Measurements from ENCODE around the gene GALM.
"Not testable (repeated sequence)": the region's sequence is repeated elsewhere in the genome, so short reads cannot be mapped to it uniquely, and the experiment has no call there.

Gene GALM

DNA sequence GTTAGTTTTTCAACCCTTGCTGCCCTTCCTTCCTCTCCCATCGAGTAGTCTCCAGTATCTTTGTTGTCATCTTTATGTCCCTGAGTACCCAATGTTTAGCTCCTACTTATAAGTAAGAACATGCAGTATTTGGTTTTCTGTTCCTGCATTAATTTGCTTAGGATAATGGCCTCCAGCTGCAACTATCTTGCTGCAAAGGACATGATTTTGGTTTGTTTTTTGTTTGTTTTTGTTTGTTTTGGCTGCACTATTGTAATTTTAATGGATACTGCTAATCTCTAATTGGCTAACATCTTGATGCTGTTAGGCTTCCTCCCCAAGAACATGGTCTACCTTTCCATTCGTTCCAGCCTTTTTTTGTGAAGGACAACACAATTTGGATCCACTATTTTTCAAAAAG lies 32.0 kb upstream of the GALM start:
- no peak for DNase-seq
- TF ChIP-seq, protein P1, sequence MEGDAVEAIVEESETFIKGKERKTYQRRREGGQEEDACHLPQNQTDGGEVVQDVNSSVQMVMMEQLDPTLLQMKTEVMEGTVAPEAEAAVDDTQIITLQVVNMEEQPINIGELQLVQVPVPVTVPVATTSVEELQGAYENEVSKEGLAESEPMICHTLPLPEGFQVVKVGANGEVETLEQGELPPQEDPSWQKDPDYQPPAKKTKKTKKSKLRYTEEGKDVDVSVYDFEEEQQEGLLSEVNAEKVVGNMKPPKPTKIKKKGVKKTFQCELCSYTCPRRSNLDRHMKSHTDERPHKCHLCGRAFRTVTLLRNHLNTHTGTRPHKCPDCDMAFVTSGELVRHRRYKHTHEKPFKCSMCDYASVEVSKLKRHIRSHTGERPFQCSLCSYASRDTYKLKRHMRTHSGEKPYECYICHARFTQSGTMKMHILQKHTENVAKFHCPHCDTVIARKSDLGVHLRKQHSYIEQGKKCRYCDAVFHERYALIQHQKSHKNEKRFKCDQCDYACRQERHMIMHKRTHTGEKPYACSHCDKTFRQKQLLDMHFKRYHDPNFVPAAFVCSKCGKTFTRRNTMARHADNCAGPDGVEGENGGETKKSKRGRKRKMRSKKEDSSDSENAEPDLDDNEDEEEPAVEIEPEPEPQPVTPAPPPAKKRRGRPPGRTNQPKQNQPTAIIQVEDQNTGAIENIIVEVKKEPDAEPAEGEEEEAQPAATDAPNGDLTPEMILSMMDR (IDR thresholded peaks at IDR 0.05; ENCODE audit: low read depth, low read length): no peak
- Histone ChIP-seq H3K9me3 (ENCODE audit: severe bottlenecking) (no peaks in the 10 kb centered on the region), H3K27me3 (ENCODE audit: insufficient read depth, low read depth, severe bottlenecking) (no peaks in the 10 kb centered on the region), H3K36me3 (no peaks in the 10 kb centered on the region), H3K4me3 (ENCODE audit: low read depth, low read length) (no peak overlapping the region), H3K27ac (no peak overlapping the region)

DNA sequence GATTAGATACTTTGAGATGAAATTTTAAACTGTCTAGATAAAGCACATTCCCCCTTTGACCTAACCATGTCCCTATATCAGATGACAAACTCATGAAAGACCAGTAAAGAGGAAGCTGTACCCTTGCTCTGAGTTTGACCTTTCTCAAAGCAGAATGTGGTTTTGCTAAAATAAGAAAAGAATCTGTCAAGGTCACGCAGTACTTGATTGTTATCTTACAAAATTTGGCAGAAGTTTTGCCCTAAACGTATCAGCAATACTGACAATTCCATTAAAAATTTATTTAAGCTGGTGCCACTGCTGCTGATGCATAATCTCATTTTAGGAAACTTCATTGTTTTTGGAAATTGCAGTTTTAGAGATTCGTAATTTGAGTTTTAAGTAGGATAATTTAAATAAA lies 31.2 kb upstream of the GALM start:
- no peaks in the 10 kb centered on the region for H3K9me3 ChIP-seq (ENCODE audit: severe bottlenecking)
- H3K27me3 ChIP-seq (ENCODE audit: insufficient read depth, low read depth, severe bottlenecking): no peaks in the 10 kb centered on the region
- no peaks in the 10 kb centered on the region for H3K36me3 ChIP-seq
- no peak overlapping the region for H3K27ac ChIP-seq
- H3K4me3 ChIP-seq (ENCODE audit: low read depth, low read length): no peak overlapping the region
- TF ChIP-seq, protein P1 (IDR thresholded peaks at IDR 0.05; ENCODE audit: low read depth, low read length): no peak
- no peak for DNase-seq

DNA sequence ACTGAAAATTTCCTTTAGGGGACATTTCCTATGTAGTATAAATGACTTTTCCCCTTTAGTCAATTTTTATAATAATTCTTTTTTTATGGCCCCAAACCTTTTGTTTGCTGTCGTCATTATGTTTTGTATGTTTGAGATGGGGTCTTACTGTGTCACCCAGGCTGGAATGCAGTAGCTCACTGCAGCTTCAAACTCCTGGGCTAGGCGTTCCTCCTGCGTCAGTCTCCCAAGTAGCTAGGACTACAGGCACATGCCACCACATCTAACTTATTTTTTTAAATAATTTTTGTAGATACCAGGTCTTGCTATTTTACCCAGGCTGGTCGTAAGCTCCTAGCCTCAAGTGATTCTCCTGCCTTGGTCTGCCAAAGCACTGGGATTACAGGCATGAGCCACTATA lies 30.8 kb upstream of the GALM start:
- Histone ChIP-seq H3K27ac (no peak overlapping the region), H3K27me3 (ENCODE audit: insufficient read depth, low read depth, severe bottlenecking) (no peaks in the 10 kb centered on the region), H3K36me3 (no peaks in the 10 kb centered on the region), H3K4me3 (ENCODE audit: low read depth, low read length) (no peak overlapping the region), H3K9me3 (ENCODE audit: severe bottlenecking) (no peaks in the 10 kb centered on the region)
- DNase-seq: no peak
- TF ChIP-seq, protein P1 (IDR thresholded peaks at IDR 0.05; ENCODE audit: low read depth, low read length): no peak

DNA sequence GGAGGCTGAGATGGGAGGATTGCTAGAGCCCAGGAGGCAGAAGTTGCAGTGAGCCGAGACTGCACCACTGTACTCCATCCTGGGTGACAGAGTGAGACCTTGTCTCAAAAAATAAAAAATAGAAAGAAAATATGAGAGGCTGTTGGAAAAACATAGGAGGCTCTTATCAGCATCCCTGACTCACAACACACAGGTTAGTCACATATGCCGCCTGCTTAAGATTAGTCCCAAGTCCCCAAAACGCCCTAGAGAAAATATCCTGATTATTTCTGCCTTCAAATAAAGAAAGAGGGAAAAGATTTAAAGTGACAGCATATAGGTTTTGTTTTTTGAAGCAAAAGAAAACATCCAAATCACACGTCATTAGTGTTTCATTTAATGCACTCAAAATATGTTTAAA lies 29.8 kb upstream of the GALM start:
- TF ChIP-seq, protein P1 (IDR thresholded peaks at IDR 0.05; ENCODE audit: low read depth, low read length): no peak
- no peak overlapping the region for H3K4me3 ChIP-seq (ENCODE audit: low read depth, low read length)
- DNase-seq: no peak
- no peaks in the 10 kb centered on the region for H3K36me3 ChIP-seq
- no peaks in the 10 kb centered on the region for H3K27me3 ChIP-seq (ENCODE audit: insufficient read depth, low read depth, severe bottlenecking)
- H3K9me3 ChIP-seq (ENCODE audit: severe bottlenecking): no peaks in the 10 kb centered on the region
- no peak overlapping the region for H3K27ac ChIP-seq

DNA sequence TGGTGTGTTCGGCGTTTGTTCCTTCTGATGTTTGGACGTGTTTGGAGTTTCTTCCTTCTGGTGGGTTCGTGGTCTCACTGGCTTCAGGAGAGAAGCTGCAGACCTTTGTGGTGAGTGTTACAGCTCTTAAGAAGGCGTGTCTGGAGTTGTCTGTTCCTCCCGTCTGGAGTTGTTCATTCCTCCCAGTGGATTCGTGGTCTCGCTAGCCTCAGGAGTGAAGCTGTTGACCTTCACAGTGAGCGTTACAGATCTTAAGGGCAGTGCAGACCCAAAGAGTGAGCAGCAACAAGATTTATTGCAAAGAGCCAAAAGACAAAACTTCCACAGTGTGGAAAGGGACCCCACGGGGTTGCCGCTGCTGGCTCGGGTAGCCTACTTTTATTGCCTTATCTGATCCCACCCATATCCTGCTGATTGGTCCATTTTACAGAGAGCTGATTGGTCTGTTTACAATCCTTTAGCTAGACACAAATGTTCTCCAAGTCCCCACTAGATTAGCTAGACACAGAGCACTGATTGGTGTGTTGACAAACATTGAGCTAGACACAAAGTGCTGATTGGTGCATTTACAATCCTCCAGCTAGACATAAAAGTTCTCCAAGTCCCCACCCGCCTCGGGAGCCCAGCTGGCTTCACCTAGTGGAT lies 23.4 kb upstream of the GALM start:
- not testable (repeated sequence) for H3K4me3 ChIP-seq (ENCODE audit: low read depth, low read length); DNase-seq; H3K27ac ChIP-seq; H3K27me3 ChIP-seq (ENCODE audit: insufficient read depth, low read depth, severe bottlenecking); H3K36me3 ChIP-seq
- peaks cover 11% of the 10 kb centered on the region for H3K9me3 ChIP-seq (ENCODE audit: severe bottlenecking)

DNA sequence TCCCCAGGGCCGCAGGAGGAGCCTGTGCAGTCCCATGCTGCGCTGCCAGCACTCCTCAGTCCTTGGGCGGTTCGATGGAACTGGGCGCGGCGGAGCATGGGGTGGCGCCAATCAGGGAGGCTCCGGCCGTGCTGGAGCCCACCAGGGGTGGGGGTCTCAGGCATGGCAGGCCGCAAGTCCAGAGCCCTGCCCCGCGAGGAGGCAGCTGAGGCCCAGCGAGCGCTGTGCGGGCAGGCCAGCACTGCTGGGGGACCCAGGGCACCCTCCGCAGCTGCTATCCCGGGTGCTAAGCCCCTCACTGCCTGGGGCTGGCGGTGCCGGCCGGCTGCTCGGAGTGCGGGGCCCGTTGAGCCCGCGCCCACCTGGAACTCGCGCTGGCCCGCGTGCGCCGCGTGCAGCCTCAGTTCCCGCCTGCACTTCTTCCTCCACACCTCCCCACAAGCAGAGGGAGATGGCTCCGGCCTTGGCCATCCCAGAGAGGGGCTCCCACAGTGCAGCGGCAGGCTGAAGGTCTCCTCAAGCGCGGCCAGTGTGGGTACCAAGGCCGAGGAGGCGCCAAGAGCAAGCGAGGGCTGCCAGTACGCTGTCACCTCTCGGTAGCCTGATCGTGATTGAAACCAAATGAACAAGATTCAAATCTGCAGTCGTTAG lies 22.8 kb upstream of the GALM start:
- TF ChIP-seq, protein P1 (IDR thresholded peaks at IDR 0.05; ENCODE audit: low read depth, low read length): no peak
- Histone ChIP-seq H3K27me3 (ENCODE audit: insufficient read depth, low read depth, severe bottlenecking) (no peaks in the 10 kb centered on the region), H3K36me3 (no peaks in the 10 kb centered on the region), H3K9me3 (ENCODE audit: severe bottlenecking) (peaks cover 11% of the 10 kb centered on the region), H3K27ac (no peak overlapping the region), H3K4me3 (ENCODE audit: low read depth, low read length) (no peak overlapping the region)
- no peak for DNase-seq

DNA sequence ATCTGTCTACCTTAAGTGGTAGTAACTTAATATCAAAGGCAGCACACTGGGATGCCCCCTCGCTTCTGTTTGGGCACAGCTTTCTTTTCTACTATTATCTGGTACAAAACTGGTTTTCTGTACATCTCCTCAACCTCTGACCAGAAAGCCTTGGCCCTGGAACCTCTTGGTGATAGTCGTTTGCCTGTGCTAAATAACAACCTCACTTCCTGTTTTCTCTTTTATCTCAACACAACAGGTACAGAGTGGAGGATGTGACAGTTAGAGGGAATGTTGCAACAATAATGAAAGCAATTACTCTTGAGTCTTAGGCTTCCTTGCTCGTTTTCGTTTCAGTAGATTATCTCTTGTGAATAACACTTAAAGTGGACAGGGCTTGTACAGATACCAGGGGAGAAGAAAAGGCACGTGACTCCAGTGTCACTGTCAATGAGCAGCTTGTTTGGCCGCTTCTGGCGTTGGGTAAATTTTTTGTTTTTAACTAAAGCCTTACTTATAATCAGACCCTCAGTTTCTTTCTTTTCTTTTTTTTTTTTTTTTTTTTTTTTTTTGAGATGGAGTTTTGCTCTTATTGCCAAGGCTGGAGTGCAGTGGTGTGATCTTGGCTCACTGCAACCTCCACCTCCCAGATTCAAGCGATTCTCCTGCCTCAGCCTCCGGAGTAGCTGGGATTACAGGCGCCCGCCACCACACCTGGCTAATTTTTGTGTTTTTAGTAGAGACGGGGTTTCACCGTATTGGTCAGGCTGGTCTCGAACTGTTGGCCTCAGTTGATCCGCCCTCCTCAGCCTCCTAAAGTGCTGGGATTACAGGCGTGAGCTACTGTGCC lies 22.0 kb upstream of the GALM start:
- H3K27ac ChIP-seq; H3K4me3 ChIP-seq (ENCODE audit: low read depth, low read length); H3K27me3 ChIP-seq (ENCODE audit: insufficient read depth, low read depth, severe bottlenecking); DNase-seq; H3K36me3 ChIP-seq: not testable (repeated sequence)
- peaks cover 11% of the 10 kb centered on the region for H3K9me3 ChIP-seq (ENCODE audit: severe bottlenecking)

All from WERI-Rb-1 (cell line).